H9 (cell line): ENCODE results near the gene TBC1D1. TPM values are rescaled to one million over a fixed set of nuclear protein-coding genes. Genes with fewer than 3 reads are reported as not detected.

ENCODE experiments used
- DNase-seq: peaks from one replicate; pipeline ENCODE4 v3.0.0-alpha.2; 2017
- H2AFZ ChIP-seq: one replicate; pipeline ENCODE4 v1.6.1; 2013; ENCODE audit warnings: mild to moderate bottlenecking, low read length, control low read depth, moderate library complexity
- H2AK5ac ChIP-seq: 2 replicates; pipeline ENCODE4 v1.6.1; 2013; ENCODE audit warnings: low read length, control low read depth, mixed read lengths; ENCODE audit not compliant: insufficient read length
- H2BK120ac ChIP-seq: one replicate; pipeline ENCODE4 v1.6.1; 2013; ENCODE audit warnings: low read depth, mild to moderate bottlenecking, low read length, control low read depth, inconsistent platforms; ENCODE audit not compliant: poor library complexity, severe bottlenecking
- H2BK12ac ChIP-seq: 2 replicates; pipeline ENCODE4 v1.6.1; 2013; ENCODE audit warnings: low read length, control low read depth, mixed read lengths, low read depth; ENCODE audit not compliant: insufficient read length
- H2BK15ac ChIP-seq: 2 replicates; pipeline ENCODE4 v1.6.1; 2013; ENCODE audit warnings: low read depth, low read length, control low read depth
- H2BK20ac ChIP-seq: one replicate; pipeline ENCODE4 v1.6.1; 2013; ENCODE audit warnings: low read depth, mild to moderate bottlenecking, low read length, control low read depth, inconsistent platforms; ENCODE audit not compliant: poor library complexity, severe bottlenecking
- H2BK5ac ChIP-seq: 2 replicates; pipeline ENCODE4 v1.6.1; 2013; ENCODE audit warnings: low read length, control low read depth, mixed read lengths; ENCODE audit not compliant: insufficient read length
- H3K14ac ChIP-seq: 2 replicates; pipeline ENCODE4 v1.6.1; 2013; ENCODE audit warnings: low read length, control low read depth; ENCODE audit not compliant: insufficient read depth
- H3K18ac ChIP-seq: 2 replicates; pipeline ENCODE4 v1.6.1; 2013; ENCODE audit warnings: low read depth, mild to moderate bottlenecking, mixed read lengths, low read length, control low read depth; ENCODE audit not compliant: insufficient read length
- H3K23ac ChIP-seq: 2 replicates; pipeline ENCODE4 v1.6.1; 2013; ENCODE audit warnings: low read length, control low read depth, mixed read lengths, low read depth; ENCODE audit not compliant: insufficient read length
- H3K23me2 ChIP-seq: 2 replicates; pipeline ENCODE4 v1.6.1; 2013; ENCODE audit warnings: low read depth, mild to moderate bottlenecking, mixed read lengths, low read length, control low read depth; ENCODE audit not compliant: insufficient read length, poor library complexity, severe bottlenecking
- H3K27ac ChIP-seq: 2 replicates; pipeline ENCODE4 v1.5.1; 2013; ENCODE audit warnings: low read length, control low read depth, mixed read lengths, low read depth; ENCODE audit not compliant: insufficient read length
- H3K27me3 ChIP-seq: 2 replicates; pipeline ENCODE4 v1.6.1; 2013; ENCODE audit warnings: low read length, control low read depth, inconsistent platforms; ENCODE audit not compliant: insufficient read depth
- H3K4ac ChIP-seq: 2 replicates; pipeline ENCODE4 v1.6.1; 2013; ENCODE audit warnings: low read depth, mild to moderate bottlenecking, control low read depth, inconsistent platforms, low read length, moderate library complexity
- H3K4me1 ChIP-seq: 2 replicates; pipeline ENCODE4 v1.6.1; 2013; ENCODE audit warnings: low read length, control low read depth, inconsistent platforms; ENCODE audit not compliant: insufficient read depth
- H3K4me2 ChIP-seq: 2 replicates; pipeline ENCODE4 v1.6.1; 2013; ENCODE audit warnings: low read length, control low read depth, mixed read lengths; ENCODE audit not compliant: insufficient read length, insufficient read depth
- H3K56ac ChIP-seq: 2 replicates; pipeline ENCODE4 v1.6.1; 2013; ENCODE audit warnings: low read depth, mild to moderate bottlenecking, mixed read lengths, low read length, control low read depth; ENCODE audit not compliant: insufficient read length
- H3K79me1 ChIP-seq: 2 replicates; pipeline ENCODE4 v1.6.1; 2013; ENCODE audit warnings: low read depth, mild to moderate bottlenecking, moderate library complexity, low read length, control low read depth, inconsistent platforms; ENCODE audit not compliant: insufficient read depth, poor library complexity, severe bottlenecking
- H3K79me2 ChIP-seq: 2 replicates; pipeline ENCODE4 v1.6.1; 2013; ENCODE audit warnings: low read length, control low read depth, inconsistent platforms; ENCODE audit not compliant: insufficient read depth
- H3K9ac ChIP-seq: 2 replicates; pipeline ENCODE4 v1.6.1; 2013; ENCODE audit warnings: low read length, control low read depth, mixed read lengths; ENCODE audit not compliant: insufficient read length; ENCODE audit errors: extremely low read depth
- H3K9me3 ChIP-seq: one replicate; pipeline ENCODE4 v1.6.1; 2013; ENCODE audit warnings: low read depth, low read length, inconsistent platforms; ENCODE audit not compliant: control insufficient read depth
- H3T11ph ChIP-seq: one replicate; pipeline ENCODE4 v1.6.1; 2013; ENCODE audit warnings: mild to moderate bottlenecking, low read length, control low read depth, inconsistent platforms
- H4K20me1 ChIP-seq: one replicate; pipeline ENCODE4 v1.6.1; 2013; ENCODE audit not compliant: control insufficient read depth, insufficient read length, insufficient read depth
- H4K5ac ChIP-seq: 2 replicates; pipeline ENCODE4 v1.6.1; 2013; ENCODE audit warnings: low read depth, mild to moderate bottlenecking, mixed read lengths, low read length, control low read depth; ENCODE audit not compliant: insufficient read length
- H4K8ac ChIP-seq: replicated peaks from 2 replicates; pipeline ENCODE4 v1.6.1; 2013; ENCODE audit warnings: low read length, control low read depth, mixed read lengths, low read depth; ENCODE audit not compliant: insufficient read length
- H4K91ac ChIP-seq: 2 replicates; pipeline ENCODE4 v1.6.1; 2013; ENCODE audit warnings: low read depth, mild to moderate bottlenecking, moderate library complexity, mixed read lengths, low read length, control low read depth; ENCODE audit not compliant: insufficient read length
- H3K27ac Mint-ChIP-seq, 3 experiments: 2 replicates in 2 of 3; 3 replicates in 1 of 3; pipeline ENCODE4 v1.8.0; 2020 to 2021; ENCODE audit warnings: mixed read lengths in 3 of 3, mild to moderate bottlenecking in 1 of 3, moderate library complexity in 1 of 3
- H3K27me3 Mint-ChIP-seq: 2 replicates; pipeline ENCODE4 v1.8.0; 2021; ENCODE audit warnings: low read depth, mild to moderate bottlenecking, moderate library complexity, mixed read lengths
- H3K36me3 Mint-ChIP-seq, 3 experiments: 2 replicates in 2 of 3; 3 replicates in 1 of 3; pipeline ENCODE4 v1.8.0; 2020 to 2021; ENCODE audit warnings: low read depth in 3 of 3, mixed read lengths in 3 of 3; ENCODE audit not compliant: insufficient read depth in 1 of 3
- H3K4me1 Mint-ChIP-seq, 2 experiments: 2 replicates each; pipeline ENCODE4 v1.8.0; 2020; ENCODE audit warnings: mixed read lengths in 2 of 2
- H3K4me3 Mint-ChIP-seq, 2 experiments: 2 replicates in 1 of 2; 3 replicates in 1 of 2; pipeline ENCODE4 v1.8.0; 2020 to 2021; ENCODE audit warnings: mild to moderate bottlenecking in 2 of 2, mixed read lengths in 2 of 2, moderate library complexity in 1 of 2
- H3K9me3 Mint-ChIP-seq, 2 experiments: 2 replicates in 1 of 2; 3 replicates in 1 of 2; pipeline ENCODE4 v1.8.0; 2020; ENCODE audit warnings: mild to moderate bottlenecking in 2 of 2, mixed read lengths in 2 of 2, moderate library complexity in 1 of 2
- WGBS: extraction: QIAGEN DNeasy Blood & Tissue Kit; methylation state at CpG from one replicate; pipeline ENCODE4 v1.1.7; 2013; ENCODE audit warnings: missing lambda C conversion rate, low lambda C conversion rate, mixed read lengths; ENCODE audit not compliant: insufficient read length; ENCODE audit errors: extremely low coverage; 5-methylcytosine and 5-hydroxymethylcytosine counted together
- total RNA-seq: library from RNA; stranded (reverse); gene quantifications from 2 replicates; pipeline ENCODE4 v1.2.1, GENCODE V29; 2021
- TF ChIP-seq, protein P1 (sequence below): fragments of 200-600 bp; sonication (generic); conservative IDR thresholded peaks from 3 replicates; pipeline ENCODE4 v1.8.0; 2021; ENCODE audit warnings: antibody characterized with exemption, mild to moderate bottlenecking

The TBC1D1 gene
- total RNA-seq, 1 experiment from 2014 or later, result 109 TPM

DNA sequence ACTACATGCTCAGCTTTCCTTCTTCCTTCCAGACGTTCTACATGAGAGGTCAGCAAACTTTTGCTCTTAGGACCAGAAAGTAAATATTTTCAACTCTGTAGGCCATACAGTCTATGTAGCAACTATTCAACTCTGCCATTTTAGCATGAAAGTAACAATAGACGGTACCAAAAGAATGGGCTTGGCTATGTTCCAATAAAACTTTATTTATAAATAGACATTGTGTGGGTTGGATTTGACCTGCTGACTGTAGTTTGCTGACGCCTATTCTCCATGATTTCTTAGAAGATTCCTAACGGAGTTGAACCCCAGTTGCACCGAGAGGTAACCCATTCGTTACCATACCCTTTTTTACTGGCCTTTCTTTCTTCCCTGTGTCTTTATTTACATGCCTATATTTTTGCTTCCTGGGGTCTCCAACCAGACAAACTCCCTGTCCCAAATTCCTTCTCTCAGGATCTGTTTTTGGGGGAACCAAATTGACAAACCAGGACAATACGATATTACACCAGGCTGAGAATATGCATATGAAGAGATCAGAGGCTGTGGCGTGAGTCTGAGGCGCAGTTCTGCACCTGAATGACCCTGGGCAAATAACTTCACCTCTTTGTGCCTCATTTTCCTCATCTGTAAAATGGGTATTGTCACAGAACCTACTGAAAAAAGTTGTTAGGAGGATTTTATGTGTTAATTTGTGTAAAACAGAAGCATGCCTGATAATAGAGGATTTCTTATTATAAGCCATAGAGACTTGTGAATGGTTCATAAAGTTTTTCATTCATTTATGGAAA, 58.9 kb downstream of the TBC1D1 start:
- DNase-seq, result no peak
- Histone ChIP-seq H3K79me2 (no peaks in the 10 kb centered on the region), H3K9ac (no peak overlapping the region), H3K4me2 (no peak overlapping the region), H4K5ac (no peak overlapping the region), H4K8ac (no peak overlapping the region), H3K27me3 (no peaks in the 10 kb centered on the region), H3K56ac (no peak overlapping the region), H2BK12ac (no peak overlapping the region), H4K91ac (no peak overlapping the region), H3T11ph (no peak overlapping the region), H3K23me2 (no peaks in the 10 kb centered on the region), H3K27ac (no peak overlapping the region), H3K4me1 (no peaks in the 10 kb centered on the region; the same call in 1 of the 2 replicates), H2AFZ (no peak overlapping the region), H2BK5ac (no peak overlapping the region), H3K18ac (no peak overlapping the region), H3K4ac (no peak overlapping the region), H2BK20ac (no peak overlapping the region), H2BK120ac (no peak overlapping the region), H2AK5ac (no peak overlapping the region), H3K9me3 (no peaks in the 10 kb centered on the region), H3K14ac (no peak overlapping the region), H3K79me1 (no peaks in the 10 kb centered on the region), H4K20me1 (no peaks in the 10 kb centered on the region), H2BK15ac (no peak overlapping the region), H3K23ac (no peak overlapping the region)
- Mint-ChIP-seq H3K9me3 (no peaks in the 10 kb centered on the region; a peak in 1 of 5 replicates), H3K27me3 (no peaks in the 10 kb centered on the region; the same call in 1 of the 2 replicates), H3K4me3 (no peak overlapping the region), H3K36me3 (peaks cover 0 to 1% (median 0%) of the 10 kb centered on the region in 3 experiments; a peak in 1 of 7 replicates), H3K27ac (peak overlapping the region in 1 of 3 experiments; percentile 20; a peak in 1 of 7 replicates), H3K4me1 (0 out of 4 replicates have a peak, but pooled peaks cover 0 to 3% of the 10 kb centered on the region in 2 experiments)
- WGBS, result no CpG with 5 or more reads among the region's 9 CpGs
- TF ChIP-seq, protein P1, sequence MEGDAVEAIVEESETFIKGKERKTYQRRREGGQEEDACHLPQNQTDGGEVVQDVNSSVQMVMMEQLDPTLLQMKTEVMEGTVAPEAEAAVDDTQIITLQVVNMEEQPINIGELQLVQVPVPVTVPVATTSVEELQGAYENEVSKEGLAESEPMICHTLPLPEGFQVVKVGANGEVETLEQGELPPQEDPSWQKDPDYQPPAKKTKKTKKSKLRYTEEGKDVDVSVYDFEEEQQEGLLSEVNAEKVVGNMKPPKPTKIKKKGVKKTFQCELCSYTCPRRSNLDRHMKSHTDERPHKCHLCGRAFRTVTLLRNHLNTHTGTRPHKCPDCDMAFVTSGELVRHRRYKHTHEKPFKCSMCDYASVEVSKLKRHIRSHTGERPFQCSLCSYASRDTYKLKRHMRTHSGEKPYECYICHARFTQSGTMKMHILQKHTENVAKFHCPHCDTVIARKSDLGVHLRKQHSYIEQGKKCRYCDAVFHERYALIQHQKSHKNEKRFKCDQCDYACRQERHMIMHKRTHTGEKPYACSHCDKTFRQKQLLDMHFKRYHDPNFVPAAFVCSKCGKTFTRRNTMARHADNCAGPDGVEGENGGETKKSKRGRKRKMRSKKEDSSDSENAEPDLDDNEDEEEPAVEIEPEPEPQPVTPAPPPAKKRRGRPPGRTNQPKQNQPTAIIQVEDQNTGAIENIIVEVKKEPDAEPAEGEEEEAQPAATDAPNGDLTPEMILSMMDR, result no peak
